ENCODE data around the gene PTPN13.
A peak's percentile ranks its signal among the peaks of the same experiment; 100 is the strongest.

The PTPN13 gene

GRCh38 chr4:86769794-86770193, 175.7 kb downstream of the PTPN13 start:
- Histone ChIP-seq H3K79me2 (ENCODE audit: insufficient read depth, low read length) (no peaks in the 10 kb centered on the region), H3K9ac (ENCODE audit: low read depth, low read length, poor library complexity, severe bottlenecking) (no peak overlapping the region), H3K36me3 (ENCODE audit: insufficient read depth, low read length) (no peaks in the 10 kb centered on the region)

GRCh38 chr4:86771141-86771540, 177.0 kb downstream of the PTPN13 start:
- TF ChIP-seq CTCF (conservative IDR thresholded peaks at IDR 0.05; ENCODE audit: low read length), result no peak
- no peak for TF ChIP-seq EZH2phosphoT487 (IDR thresholded peaks at IDR 0.05; ENCODE audit: borderline replicate concordance)
- no peaks in the 10 kb centered on the region for H3K36me3 ChIP-seq (ENCODE audit: insufficient read depth, low read length)

More at GRCh38 chr4:86769794-86770193, 175.7 kb downstream of the PTPN13 start:
- Histone ChIP-seq H3K4me2 (ENCODE audit: low read depth, low read length, poor library complexity, severe bottlenecking) (no peak overlapping the region), H3K9me2 (replicated peaks; ENCODE audit: low read depth, low read length) (no peaks in the 10 kb centered on the region), H4K20me1 (ENCODE audit: insufficient read depth, low read length, poor library complexity, severe bottlenecking) (no peaks in the 10 kb centered on the region), H2AFZ (ENCODE audit: low read length) (no peak overlapping the region), H3F3A (ENCODE audit: low read depth) (no peaks in the 10 kb centered on the region), H3K27me3 (ENCODE audit: insufficient read depth, low read length, poor library complexity, severe bottlenecking) (no peaks in the 10 kb centered on the region), H3K4me1 (ENCODE audit: insufficient read depth, low read length, poor library complexity, severe bottlenecking) (no peaks in the 10 kb centered on the region), H3K4me3 (ENCODE audit: low read length, poor library complexity, severe bottlenecking) (no peak overlapping the region), H3K9me3 (ENCODE audit: insufficient read depth, low read depth, low read length) (no peaks in the 10 kb centered on the region)
- TF ChIP-seq EZH2phosphoT487 (IDR thresholded peaks at IDR 0.05; ENCODE audit: borderline replicate concordance), result no peak
- no peak for TF ChIP-seq CTCF (conservative IDR thresholded peaks at IDR 0.05; ENCODE audit: low read length)

GRCh38 chr4:86775061-86775460, 180.9 kb downstream of the PTPN13 start:
- Histone ChIP-seq H3K36me3 (ENCODE audit: insufficient read depth, low read length) (no peaks in the 10 kb centered on the region), H3K4me3 (ENCODE audit: low read length, poor library complexity, severe bottlenecking) (no peak overlapping the region), H3K9ac (ENCODE audit: low read depth, low read length, poor library complexity, severe bottlenecking) (no peak overlapping the region), H3K27me3 (ENCODE audit: insufficient read depth, low read length, poor library complexity, severe bottlenecking) (no peaks in the 10 kb centered on the region), H3K79me2 (ENCODE audit: insufficient read depth, low read length) (no peaks in the 10 kb centered on the region), H4K20me1 (ENCODE audit: insufficient read depth, low read length, poor library complexity, severe bottlenecking) (no peaks in the 10 kb centered on the region), H3F3A (ENCODE audit: low read depth) (no peaks in the 10 kb centered on the region), H3K4me2 (ENCODE audit: low read depth, low read length, poor library complexity, severe bottlenecking) (no peak overlapping the region), H2AFZ (ENCODE audit: low read length) (no peak overlapping the region), H3K9me2 (replicated peaks; ENCODE audit: low read depth, low read length) (no peaks in the 10 kb centered on the region), H3K9me3 (ENCODE audit: insufficient read depth, low read depth, low read length) (no peaks in the 10 kb centered on the region), H3K4me1 (ENCODE audit: insufficient read depth, low read length, poor library complexity, severe bottlenecking) (no peaks in the 10 kb centered on the region)
- TF ChIP-seq EZH2phosphoT487 (IDR thresholded peaks at IDR 0.05; ENCODE audit: borderline replicate concordance) (no peak), CTCF (conservative IDR thresholded peaks at IDR 0.05; ENCODE audit: low read length) (no peak)

More at GRCh38 chr4:86771141-86771540, 177.0 kb downstream of the PTPN13 start:
- Histone ChIP-seq H3K27me3 (ENCODE audit: insufficient read depth, low read length, poor library complexity, severe bottlenecking) (no peaks in the 10 kb centered on the region), H4K20me1 (ENCODE audit: insufficient read depth, low read length, poor library complexity, severe bottlenecking) (no peaks in the 10 kb centered on the region), H3K4me3 (ENCODE audit: low read length, poor library complexity, severe bottlenecking) (no peak overlapping the region), H3K9ac (ENCODE audit: low read depth, low read length, poor library complexity, severe bottlenecking) (no peak overlapping the region), H3K9me3 (ENCODE audit: insufficient read depth, low read depth, low read length) (no peaks in the 10 kb centered on the region), H3K9me2 (replicated peaks; ENCODE audit: low read depth, low read length) (no peaks in the 10 kb centered on the region), H3F3A (ENCODE audit: low read depth) (no peaks in the 10 kb centered on the region), H3K4me1 (ENCODE audit: insufficient read depth, low read length, poor library complexity, severe bottlenecking) (no peaks in the 10 kb centered on the region), H3K4me2 (ENCODE audit: low read depth, low read length, poor library complexity, severe bottlenecking) (no peak overlapping the region), H3K79me2 (ENCODE audit: insufficient read depth, low read length) (no peaks in the 10 kb centered on the region), H2AFZ (ENCODE audit: low read length) (0 out of 2 replicates have a peak overlapping the region, but pooled peaks have one; percentile 19)

Data from Loucy (cell line).